Large intestine (tissue), 3 donors: ENCODE data around the gene SLC11A1. TPM values are rescaled to one million over a fixed set of nuclear protein-coding genes. Genes with fewer than 3 reads are reported as not detected.

Experiments
- DNase-seq, 2 donors: peaks; one replicate each; pipeline versions ENCODE4 v3.0.0 to v3.0.0-alpha.2; 2013
- H3K27ac ChIP-seq: one replicate; pipeline ENCODE4 v1.5.1; 2013; ENCODE audit warnings: low read length
- H3K27me3 ChIP-seq: 2 replicates; pipeline ENCODE4 v1.6.1; 2013; ENCODE audit warnings: low read length; ENCODE audit not compliant: control insufficient read depth, insufficient read depth
- H3K36me3 ChIP-seq: 2 replicates; pipeline ENCODE4 v1.6.1; 2013; ENCODE audit warnings: low read length; ENCODE audit not compliant: control insufficient read depth, insufficient read depth
- H3K4me1 ChIP-seq: one replicate; pipeline ENCODE4 v1.6.1; 2013; ENCODE audit warnings: low read length; ENCODE audit not compliant: control insufficient read depth, insufficient read depth
- H3K4me3 ChIP-seq: one replicate; pipeline ENCODE4 v1.5.1; 2013; ENCODE audit warnings: low read length
- H3K9me3 ChIP-seq: one replicate; pipeline ENCODE4 v1.6.1; 2013; ENCODE audit warnings: mild to moderate bottlenecking, low read depth, low read length, moderate library complexity; ENCODE audit not compliant: control insufficient read depth
- WGBS: methylation state at CpG from one replicate; pipeline ENCODE4 v1.1.5; 2013; ENCODE audit warnings: low lambda C conversion rate; ENCODE audit not compliant: insufficient coverage; 5-methylcytosine and 5-hydroxymethylcytosine counted together
- polyA plus RNA-seq: library from polyadenylated mRNA; unstranded; fragments of 120-200 nt; gene quantifications from one replicate; pipeline ENCODE4 v1.2.1, GENCODE V29; 2013

Gene SLC11A1
- polyA plus RNA-seq, 1 donor: 0.84 TPM

DNA sequence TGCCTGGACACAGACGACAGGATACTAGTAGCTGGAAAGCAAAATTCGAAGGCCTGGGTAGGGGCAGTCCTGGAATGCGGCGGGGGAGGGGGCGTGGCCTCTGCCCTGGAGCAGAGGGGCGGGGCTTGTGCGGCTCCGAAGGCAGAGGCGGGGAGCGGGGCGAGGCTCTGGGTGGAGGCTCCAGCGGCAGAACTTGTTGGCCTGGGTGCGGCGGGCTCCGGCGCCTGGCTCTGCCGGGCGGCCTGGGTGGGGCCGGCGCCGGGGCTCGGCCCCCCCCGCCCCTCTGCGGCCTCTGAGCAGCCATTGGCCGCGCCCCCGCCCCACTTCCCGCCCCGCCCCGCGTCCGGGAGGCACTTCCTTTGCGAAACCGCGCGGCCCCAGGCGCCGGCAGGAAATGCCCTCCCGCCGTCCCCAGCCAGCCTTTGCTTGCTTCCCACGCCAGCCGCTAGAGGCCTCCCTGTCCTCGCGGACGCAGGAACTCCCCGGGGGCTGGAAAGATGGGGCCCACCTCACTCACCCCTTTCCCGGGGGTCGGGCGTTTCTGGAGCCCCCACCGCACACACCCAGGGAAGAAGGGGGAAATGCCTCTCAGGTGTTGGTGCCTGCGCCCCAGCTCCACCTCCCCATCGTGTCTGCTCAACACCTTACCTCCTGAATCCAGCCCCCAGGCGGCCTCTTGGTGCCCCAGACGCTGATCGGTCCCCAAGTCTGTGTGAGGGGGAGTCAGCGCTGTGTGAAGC lies 24.3 kb downstream of the SLC11A1 start:
- Histone ChIP-seq H3K4me1 (peaks cover 54% of the 10 kb centered on the region), H3K27me3 (no peaks in the 10 kb centered on the region), H3K4me3 (peak overlapping the region; percentile 41), H3K36me3 (peaks cover 43% of the 10 kb centered on the region), H3K9me3 (no peaks in the 10 kb centered on the region), H3K27ac (peak overlapping the region; percentile 86)
- peak; percentile 96 to 97 for DNase-seq
- WGBS: no CpG with 5 or more reads among the region's 56 CpGs

DNA sequence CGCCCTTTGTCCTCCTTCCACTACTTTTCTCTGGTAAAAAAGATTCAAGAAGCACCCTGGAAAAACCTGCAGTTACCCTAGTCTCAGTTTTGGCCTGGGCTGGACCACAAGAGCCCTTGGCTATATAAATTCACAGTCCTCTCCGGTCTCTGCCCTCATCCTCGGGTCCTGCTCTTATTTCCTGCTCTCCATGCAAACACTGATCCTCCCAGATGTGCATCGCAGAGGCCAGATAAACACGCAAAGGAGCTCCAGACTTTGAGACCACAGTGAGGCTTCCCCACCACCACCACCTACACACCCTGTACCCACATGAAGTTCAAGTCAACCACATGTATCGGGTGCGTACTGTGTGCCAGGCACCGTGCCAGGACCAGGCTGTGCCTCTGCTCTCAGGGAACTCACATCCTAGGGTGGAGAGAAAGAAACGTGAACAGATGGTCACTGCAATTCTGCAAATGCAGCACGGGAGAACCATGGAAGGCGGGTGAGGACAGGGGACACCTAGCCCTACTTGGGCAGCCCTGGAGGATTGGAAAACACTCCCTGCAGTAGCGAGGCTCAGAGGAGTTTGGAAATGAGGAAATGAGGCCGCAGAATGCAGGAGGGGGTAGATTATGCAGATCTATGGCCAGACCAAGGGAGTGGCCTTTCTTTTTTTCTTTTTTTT lies 25.0 kb downstream of the SLC11A1 start:
- Histone ChIP-seq H3K4me3 (peak overlapping the region; percentile 41), H3K36me3 (peaks cover 36% of the 10 kb centered on the region), H3K9me3 (no peaks in the 10 kb centered on the region), H3K27ac (peak overlapping the region; percentile 86), H3K4me1 (peaks cover 48% of the 10 kb centered on the region), H3K27me3 (no peaks in the 10 kb centered on the region)
- peak in 1 of 2 donors; percentile 79 for DNase-seq
- WGBS: 0% methylated on average over 1 of the region's 13 CpGs

DNA sequence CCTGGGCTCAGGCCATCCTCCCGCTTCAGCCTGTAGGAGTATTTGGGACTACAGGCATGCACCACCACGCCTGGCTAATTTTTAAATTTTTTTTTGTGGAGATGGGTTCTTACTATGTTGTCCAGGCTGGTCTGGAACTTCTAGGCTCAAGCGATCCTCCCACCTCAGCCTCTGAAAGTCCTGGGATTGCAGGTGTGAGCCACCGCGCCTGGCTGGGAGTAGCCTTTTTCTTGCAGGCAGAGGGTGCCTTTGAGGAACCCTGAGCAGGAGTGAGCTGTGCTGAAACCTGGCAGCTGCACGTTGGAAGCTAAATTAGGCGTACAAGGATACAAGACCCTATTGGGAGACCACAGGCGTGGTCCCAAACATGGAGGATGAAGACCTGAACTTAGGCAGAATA lies 25.6 kb downstream of the SLC11A1 start:
- H3K27ac ChIP-seq: peak overlapping the region; percentile 86
- DNase-seq: no peak
- H3K4me3 ChIP-seq: no peak overlapping the region
- no peaks in the 10 kb centered on the region for H3K9me3 ChIP-seq
- no peaks in the 10 kb centered on the region for H3K27me3 ChIP-seq
- H3K4me1 ChIP-seq: peaks cover 43% of the 10 kb centered on the region
- peaks cover 30% of the 10 kb centered on the region for H3K36me3 ChIP-seq
- WGBS: no CpG with 5 or more reads among the region's 8 CpGs

DNA sequence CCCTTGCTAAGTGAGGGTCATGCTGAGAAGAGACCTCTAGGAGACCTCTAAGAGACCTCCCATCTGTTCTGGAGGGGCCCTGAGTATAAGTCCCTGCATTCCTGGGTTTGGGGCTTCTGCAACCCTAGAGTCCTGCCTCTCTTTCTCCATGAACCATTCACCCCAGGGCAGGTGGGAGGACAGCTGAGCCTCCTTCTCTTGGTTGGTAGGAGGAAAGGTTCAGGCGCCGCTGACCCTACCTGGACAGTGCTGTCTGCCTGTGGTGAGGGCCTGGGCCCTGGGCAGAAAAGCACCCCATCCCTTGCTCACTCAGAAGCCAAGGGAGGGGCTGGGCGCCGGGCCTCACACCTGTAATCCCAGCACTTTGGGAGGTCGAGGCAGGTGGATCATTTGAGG lies 36.2 kb downstream of the SLC11A1 start:
- DNase-seq: no peak

DNA sequence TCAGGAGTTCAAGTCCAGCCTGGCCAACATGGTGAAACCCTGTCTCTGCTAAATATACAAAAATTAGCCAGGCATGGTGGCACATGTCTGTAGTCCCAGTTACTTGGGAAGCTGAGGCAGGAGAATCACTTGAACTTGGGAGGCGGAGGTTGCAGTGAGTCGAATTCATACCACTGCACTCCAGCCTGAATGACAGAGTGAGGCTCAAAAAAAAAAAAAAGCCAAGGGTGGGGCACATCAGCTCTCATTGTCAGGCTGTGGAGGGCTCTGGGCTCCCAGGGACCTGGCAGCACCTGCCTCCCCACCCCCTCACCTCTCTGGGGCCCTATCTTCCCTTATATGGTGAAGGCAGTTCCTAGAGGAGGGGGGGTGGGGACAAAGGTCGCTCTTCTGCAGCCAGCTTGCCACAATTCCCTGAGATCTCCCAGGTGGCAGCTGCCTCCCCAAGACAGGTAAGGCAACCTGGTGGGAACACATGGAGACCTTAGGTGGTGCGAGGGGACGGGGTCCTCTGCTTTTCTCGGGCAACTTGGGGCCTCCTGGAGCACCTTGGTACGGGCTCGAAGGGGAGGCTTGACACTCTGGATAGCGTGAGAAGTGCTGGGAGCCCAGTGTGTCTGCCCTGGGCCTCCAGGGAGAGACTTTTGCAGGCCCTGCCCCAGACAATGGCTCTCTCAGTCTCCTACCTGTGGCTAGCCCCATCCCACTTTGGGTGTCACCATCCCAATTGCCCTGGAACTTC lies 36.8 kb downstream of the SLC11A1 start, which contains the start of gene VIL1:
Gene VIL1 (plus strand): TSS at position 407 of the 742 bp plus-strand sequence. CDS start 4,656 bp downstream, outside the sequence.
- peak within 1 kb of the TSS; percentile 96 for H3K27ac ChIP-seq
- WGBS: no CpG with 5 or more reads among the region's 9 CpGs

More for the DNA sequence above, 36.2 kb downstream of the SLC11A1 start:
- Histone ChIP-seq H3K4me1 (peaks cover 29% of the 10 kb centered on the region), H3K36me3 (peaks cover 1% of the 10 kb centered on the region), H3K9me3 (no peaks in the 10 kb centered on the region), H3K27ac (peak overlapping the region; percentile 96), H3K4me3 (no peak overlapping the region), H3K27me3 (no peaks in the 10 kb centered on the region)
- no CpG with 5 or more reads among the region's 5 CpGs for WGBS

DNA sequence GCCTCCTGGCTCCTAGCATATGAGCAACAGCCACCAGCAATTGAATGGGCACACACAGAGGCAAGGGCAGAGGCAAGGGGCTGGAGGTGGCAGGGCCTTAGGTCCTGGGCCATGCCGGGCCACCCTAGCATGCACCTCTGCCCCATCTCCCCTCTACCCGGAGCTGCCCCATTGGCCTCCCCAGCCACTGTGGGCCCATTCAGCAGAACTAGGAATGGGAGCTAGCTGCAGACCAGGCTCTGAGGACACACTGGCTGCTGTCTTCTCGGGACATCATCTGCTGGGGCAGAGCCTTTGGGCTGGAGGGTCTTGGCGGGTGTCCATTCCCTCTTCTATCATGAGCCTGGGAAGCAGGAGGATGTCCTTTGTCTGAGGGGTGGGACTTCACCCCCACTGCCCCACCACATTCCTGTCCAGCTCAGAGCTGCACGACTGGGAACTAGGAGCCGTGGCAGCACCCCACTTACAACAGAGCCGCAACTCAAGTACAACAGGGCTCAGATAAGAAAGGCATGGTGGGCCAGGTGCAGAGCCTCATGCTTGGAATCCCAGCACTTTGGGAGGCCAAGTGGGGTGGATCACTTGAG lies 37.6 kb downstream of the SLC11A1 start:
- no peaks in the 10 kb centered on the region for H3K27me3 ChIP-seq
- DNase-seq: peak in 1 of 2 donors; percentile 59
- WGBS: no CpG with 5 or more reads among the region's 7 CpGs
- H3K36me3 ChIP-seq: peaks cover 15% of the 10 kb centered on the region
- H3K9me3 ChIP-seq: peaks cover 2% of the 10 kb centered on the region
- peak overlapping the region; percentile 90 for H3K4me3 ChIP-seq
- H3K27ac ChIP-seq: peak overlapping the region; percentile 96
- H3K4me1 ChIP-seq: peaks cover 36% of the 10 kb centered on the region

More for the DNA sequence above, 36.8 kb downstream of the SLC11A1 start, which contains the start of gene VIL1:
- peak; percentile 98 to 99 for DNase-seq
- Histone ChIP-seq H3K36me3 (peaks cover 7% of the 10 kb centered on the region), H3K4me3 (peak within 1 kb of the TSS; percentile 90), H3K9me3 (no peaks in the 10 kb centered on the region), H3K27me3 (no peaks in the 10 kb centered on the region), H3K4me1 (peaks cover 35% of the 10 kb centered on the region)

DNA sequence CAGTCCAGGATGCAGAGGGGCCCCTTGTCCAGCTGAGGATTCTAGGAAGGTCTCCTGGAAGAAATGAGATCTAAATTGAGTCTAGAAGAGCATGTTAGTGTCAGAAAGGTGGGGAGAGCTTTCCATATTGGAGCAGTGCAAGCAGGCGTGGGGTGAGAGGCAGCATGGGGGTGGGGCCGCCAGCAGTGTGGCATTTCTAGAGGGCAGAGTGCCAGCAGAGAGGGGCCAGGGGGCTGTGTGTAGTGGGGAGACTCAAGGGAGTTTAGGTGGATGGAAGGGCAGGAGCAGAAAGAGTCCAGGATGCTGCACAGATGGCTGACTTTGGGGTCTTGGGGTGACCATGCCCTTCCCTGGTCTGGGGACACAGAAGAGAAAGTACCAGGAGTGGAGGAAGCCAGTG lies 39.0 kb downstream of the SLC11A1 start:
- peaks cover 36% of the 10 kb centered on the region for H3K4me1 ChIP-seq
- no CpG with 5 or more reads among the region's 2 CpGs for WGBS
- peak overlapping the region; percentile 90 for H3K4me3 ChIP-seq
- peak overlapping the region; percentile 96 for H3K27ac ChIP-seq
- H3K27me3 ChIP-seq: no peaks in the 10 kb centered on the region
- H3K9me3 ChIP-seq: peaks cover 2% of the 10 kb centered on the region
- peak in 1 of 2 donors; percentile 57 for DNase-seq
- peaks cover 24% of the 10 kb centered on the region for H3K36me3 ChIP-seq

DNA sequence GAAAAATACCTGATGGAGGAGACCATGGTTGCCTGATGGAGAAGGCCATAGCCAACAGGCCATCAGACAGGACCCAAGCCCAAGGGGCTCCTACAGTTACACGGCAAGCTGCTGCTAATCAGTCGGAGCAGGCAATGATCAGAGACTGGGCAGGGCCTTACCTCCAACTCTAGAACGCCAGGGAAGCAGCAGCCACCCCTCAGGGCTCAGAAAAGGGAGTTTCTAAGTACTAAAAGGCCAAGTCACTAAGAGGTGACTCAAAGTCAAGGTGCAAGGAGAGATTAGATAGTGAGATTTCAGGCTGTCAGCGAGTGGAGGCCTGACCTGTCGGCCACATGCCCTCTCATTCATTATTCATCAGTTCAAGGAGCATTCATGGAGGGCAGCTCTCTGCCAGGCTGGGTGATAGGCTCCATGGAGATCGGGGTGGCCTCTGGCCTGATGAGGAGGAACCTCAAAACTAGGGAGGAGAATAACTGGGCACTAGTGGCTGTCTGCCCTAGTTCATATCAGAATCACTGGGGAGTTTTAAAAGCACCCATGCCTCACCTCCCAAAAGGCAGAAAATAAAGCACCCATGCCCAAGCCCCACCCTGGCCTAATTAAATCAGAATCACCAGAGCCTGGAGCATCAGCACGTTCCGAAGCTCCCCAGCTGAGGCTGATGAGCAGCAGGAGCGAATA lies 40.5 kb downstream of the SLC11A1 start:
- Histone ChIP-seq H3K27me3 (no peaks in the 10 kb centered on the region), H3K9me3 (peaks cover 2% of the 10 kb centered on the region), H3K4me1 (peaks cover 33% of the 10 kb centered on the region), H3K4me3 (peak overlapping the region; percentile 24), H3K36me3 (peaks cover 31% of the 10 kb centered on the region), H3K27ac (peak overlapping the region; percentile 96)
- no CpG with 5 or more reads among the region's 9 CpGs for WGBS
- DNase-seq: peak; percentile 62 to 77

DNA sequence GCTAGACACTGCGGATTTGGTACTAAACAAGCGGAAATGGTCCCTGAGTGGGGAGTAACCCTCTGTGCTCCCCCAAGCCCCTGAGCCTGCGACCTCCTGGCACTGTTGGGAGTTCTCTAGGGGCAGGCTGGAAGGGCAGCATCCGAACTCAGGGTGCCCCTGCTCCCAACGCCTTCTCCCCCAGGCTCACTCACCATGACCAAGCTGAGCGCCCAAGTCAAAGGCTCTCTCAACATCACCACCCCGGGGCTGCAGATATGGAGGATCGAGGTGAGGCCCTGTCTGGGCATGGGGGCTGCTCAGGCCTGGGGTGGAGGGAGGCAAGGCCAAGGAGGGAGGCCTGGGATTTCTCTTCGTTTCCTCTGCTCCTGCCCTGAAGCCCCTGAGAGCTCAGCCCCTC lies 41.5 kb downstream of the SLC11A1 start:
- Histone ChIP-seq H3K9me3 (peaks cover 2% of the 10 kb centered on the region), H3K27ac (no peak overlapping the region), H3K4me1 (peaks cover 24% of the 10 kb centered on the region), H3K27me3 (no peaks in the 10 kb centered on the region), H3K4me3 (no peak overlapping the region), H3K36me3 (peaks cover 41% of the 10 kb centered on the region)
- no CpG with 5 or more reads among the region's 9 CpGs for WGBS
- no peak for DNase-seq
